PC-3 (cell line): Measurements from ENCODE around the gene HHAT. TPM values are rescaled to one million over a fixed set of nuclear protein-coding genes. Genes with fewer than 3 reads are reported as not detected.

Experiments
- ATAC-seq: fragments of 200-7000 bp; cut with Tn5 transposase; 2 replicates; pipeline ENCODE4 v1.9.1; 2020; ENCODE audit warnings: mild to moderate bottlenecking, moderate library complexity
- BruUV-seq: library from RNA; stranded (reverse); fragments of 400-500 nt; replicated peaks from 2 replicates; lab custom pipeline; 2021; lab: Mats Ljungman, UMichigan
- CTCF ChIA-PET: fragments of 300-600 bp; sonication (Branson Sonifier 250); formaldehyde crosslinking; loops from one replicate; lab custom pipeline; 2022; ENCODE audit warnings: antibody characterized with exemption; lab: Charles Lee
- POLR2A ChIA-PET: fragments of 300-600 bp; sonication (Branson Sonifier 250); formaldehyde crosslinking; loops from one replicate; lab custom pipeline; 2022; ENCODE audit warnings: antibody characterized with exemption; ENCODE audit not compliant: unreplicated experiment; lab: Charles Lee
- DNase-seq: peaks from one replicate; pipeline ENCODE4 v3.0.0-alpha.2; 2015
- H2AFZ ChIP-seq: fragments of 300-600 bp; sonication (generic); 2 replicates; pipeline ENCODE4 v1.6.0; 2016; ENCODE audit warnings: antibody characterized with exemption, low read length
- H3F3A ChIP-seq: fragments of 300-600 bp; sonication (generic); one replicate; pipeline ENCODE4 v1.6.0; 2017; ENCODE audit warnings: antibody characterized with exemption, low read length, control low read depth, mild to moderate bottlenecking; ENCODE audit not compliant: unreplicated experiment
- H3K27ac ChIP-seq: fragments of 300-600 bp; sonication (generic); 2 replicates; pipeline ENCODE4 v1.5.1; 2016; ENCODE audit warnings: mild to moderate bottlenecking, low read length
- H3K27me3 ChIP-seq: fragments of 300-600 bp; sonication (generic); 2 replicates; pipeline ENCODE4 v1.6.1; 2016; ENCODE audit warnings: low read length, mixed read lengths
- H3K36me3 ChIP-seq: fragments of 300-600 bp; sonication (generic); 2 replicates; pipeline ENCODE4 v1.6.1; 2016; ENCODE audit warnings: low read depth, mixed run types, low read length, mixed read lengths
- H3K4me1 ChIP-seq: fragments of 300-600 bp; sonication (generic); 2 replicates; pipeline ENCODE4 v1.5.1; 2016; ENCODE audit warnings: low read length; ENCODE audit not compliant: insufficient read depth
- H3K4me2 ChIP-seq: fragments of 300-600 bp; sonication (generic); 2 replicates; pipeline ENCODE4 v1.6.0; 2016; ENCODE audit warnings: low read length
- H3K4me3 ChIP-seq: fragments of 300-600 bp; sonication (generic); 2 replicates; pipeline ENCODE4 v1.5.1; 2016; ENCODE audit warnings: mild to moderate bottlenecking, low read length, mixed read lengths
- H3K79me2 ChIP-seq: fragments of 300-600 bp; sonication (generic); 2 replicates; pipeline ENCODE4 v1.6.1; 2017; ENCODE audit warnings: low read length, mixed read lengths
- H3K9ac ChIP-seq: fragments of 300-600 bp; sonication (generic); 2 replicates; pipeline ENCODE4 v1.6.0; 2016; ENCODE audit warnings: mild to moderate bottlenecking, low read length
- H3K9me2 ChIP-seq: fragments of 300-600 bp; sonication (generic); replicated peaks from 2 replicates; pipeline ENCODE4 v1.6.1; 2016; ENCODE audit warnings: mixed run types, low read length, mixed read lengths
- H3K9me3 ChIP-seq: fragments of 300-600 bp; sonication (generic); 2 replicates; pipeline ENCODE4 v1.6.1; 2016; ENCODE audit warnings: low read length, mixed read lengths
- H4K20me1 ChIP-seq: fragments of 300-600 bp; sonication (generic); 2 replicates; pipeline ENCODE4 v1.6.1; 2016; ENCODE audit warnings: low read length, mixed read lengths
- CTCF ChIP-seq: fragments of 300-600 bp; sonication (generic); conservative IDR thresholded peaks from 2 replicates; pipeline ENCODE4 v1.5.1; 2017; ENCODE audit warnings: antibody characterized with exemption, low read depth, mild to moderate bottlenecking, low read length
- EZH2 ChIP-seq: fragments of 300-600 bp; sonication (generic); IDR thresholded peaks from one replicate; pipeline ENCODE4 v1.6.1; 2017; ENCODE audit warnings: antibody characterized with exemption, mild to moderate bottlenecking, low read length; ENCODE audit not compliant: unreplicated experiment
- EZH2phosphoT487 ChIP-seq: fragments of 300-600 bp; sonication (generic); IDR thresholded peaks from 2 replicates; pipeline ENCODE4 v1.6.1; 2018; ENCODE audit warnings: mild to moderate bottlenecking, antibody characterized with exemption, low read length, borderline replicate concordance
- intact Hi-C: fragments of 100-400 bp; cut with micrococcal nuclease; formaldehyde crosslinking; loops from 2 replicates; pipeline ENCODE4 v1.9.0; 2023
- total RNA-seq: library from RNA; depleted of rRNA; stranded (reverse); fragments of >200 nt; gene quantifications from 2 replicates; pipeline ENCODE4 v1.2.3, GENCODE V29; 2014

The HHAT gene
- total RNA-seq, 1 experiment from 2014 or later = 3.4 TPM

GRCh38 chr1:210674151-210674550 lies 345.4 kb downstream of the HHAT start:
- no peak overlapping the region for H3K9ac ChIP-seq
- no peak overlapping the region for H3K27ac ChIP-seq
- H3F3A ChIP-seq = no peaks in the 10 kb centered on the region
- no peaks in the 10 kb centered on the region for H3K4me1 ChIP-seq
- H3K4me2 ChIP-seq = no peak overlapping the region
- TF ChIP-seq EZH2 (no peak), EZH2phosphoT487 (no peak), CTCF (no peak)
- no peak overlapping the region for H2AFZ ChIP-seq
- no peaks in the 10 kb centered on the region for H3K79me2 ChIP-seq
- H3K9me3 ChIP-seq = no peaks in the 10 kb centered on the region
- ChIA-PET POLR2A (no interaction called here), CTCF (no interaction called here)
- no TSS peak for BruUV-seq
- intact Hi-C loops = no loop called here
- H3K27me3 ChIP-seq = peaks cover 7% of the 10 kb centered on the region; the same call in 1 of the 2 replicates
- H4K20me1 ChIP-seq = no peaks in the 10 kb centered on the region
- no peak overlapping the region for H3K4me3 ChIP-seq
- no peaks in the 10 kb centered on the region for H3K9me2 ChIP-seq
- ATAC-seq (no peak), DNase-seq (no peak)
- no peaks in the 10 kb centered on the region for H3K36me3 ChIP-seq

DNA sequence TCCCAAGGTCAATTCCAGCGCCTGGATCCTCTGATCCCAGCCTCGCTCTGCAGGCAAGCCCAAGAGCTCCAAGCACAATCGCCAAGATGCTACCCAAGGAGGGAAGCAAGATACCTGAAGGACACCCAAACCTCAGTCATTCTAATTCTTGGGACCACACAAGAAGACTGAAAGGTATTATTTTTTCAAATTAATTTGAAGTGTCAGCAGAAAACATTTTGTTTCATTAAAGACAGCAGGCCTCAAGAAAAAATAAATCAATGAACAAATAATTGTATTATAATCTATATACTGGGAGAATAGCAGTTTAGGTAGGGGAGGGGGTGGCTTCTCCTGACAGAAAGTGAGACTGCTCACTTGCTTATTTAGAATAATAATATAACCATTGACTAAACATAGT lies 347.8 kb downstream of the HHAT start:
- Histone ChIP-seq H2AFZ (no peak overlapping the region), H3K79me2 (no peaks in the 10 kb centered on the region), H3K27ac (no peak overlapping the region), H3K4me3 (no peak overlapping the region), H3K4me2 (no peak overlapping the region), H3K9me3 (no peaks in the 10 kb centered on the region), H3K4me1 (no peaks in the 10 kb centered on the region), H3K9me2 (no peaks in the 10 kb centered on the region), H3K27me3 (peaks cover 9% of the 10 kb centered on the region; the same call in 1 of the 2 replicates), H3K36me3 (no peaks in the 10 kb centered on the region), H3F3A (no peaks in the 10 kb centered on the region), H3K9ac (no peak overlapping the region), H4K20me1 (no peaks in the 10 kb centered on the region)
- CTCF ChIA-PET = no interaction called here
- TF ChIP-seq EZH2phosphoT487 (no peak), EZH2 (no peak), CTCF (no peak)
- DNase-seq (no peak), ATAC-seq (no peak)
- no TSS peak for BruUV-seq
- POLR2A ChIA-PET = no interaction called here
- intact Hi-C loops = no loop called here

DNA sequence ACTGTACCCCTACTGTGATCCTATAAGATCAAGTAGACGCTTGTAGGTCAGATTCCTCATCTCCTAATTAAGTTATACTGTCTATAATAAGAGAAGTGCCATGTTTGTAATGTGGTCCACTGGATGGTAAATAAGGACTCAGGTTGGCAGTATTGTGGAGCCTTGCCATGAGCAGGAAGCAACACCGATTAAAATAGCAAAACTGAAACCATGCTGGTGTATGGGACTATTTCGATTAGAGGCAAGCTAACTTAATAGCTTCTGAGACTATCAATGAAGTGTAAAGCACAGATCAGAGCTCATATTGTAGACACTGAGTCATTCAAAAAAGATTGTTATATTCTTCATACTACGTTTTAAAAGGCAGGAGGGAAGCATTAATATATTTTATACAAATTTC lies 348.8 kb downstream of the HHAT start:
- H3F3A ChIP-seq = no peaks in the 10 kb centered on the region
- H3K27me3 ChIP-seq = peaks cover 9% of the 10 kb centered on the region; the same call in 1 of the 2 replicates
- no peaks in the 10 kb centered on the region for H3K79me2 ChIP-seq
- intact Hi-C loops = no loop called here
- ChIA-PET POLR2A (no interaction called here), CTCF (no interaction called here)
- no peak for TF ChIP-seq CTCF
- TF ChIP-seq EZH2 = no peak
- TF ChIP-seq EZH2phosphoT487 = no peak
- no TSS peak for BruUV-seq
- H4K20me1 ChIP-seq = no peaks in the 10 kb centered on the region
- no peaks in the 10 kb centered on the region for H3K4me1 ChIP-seq
- H3K9me2 ChIP-seq = no peaks in the 10 kb centered on the region
- ATAC-seq (no peak), DNase-seq (no peak)
- H3K27ac ChIP-seq = no peak overlapping the region
- no peak overlapping the region for H3K9ac ChIP-seq
- H3K36me3 ChIP-seq = no peaks in the 10 kb centered on the region
- no peak overlapping the region for H2AFZ ChIP-seq
- H3K4me3 ChIP-seq = no peak overlapping the region
- no peak overlapping the region for H3K4me2 ChIP-seq
- H3K9me3 ChIP-seq = no peaks in the 10 kb centered on the region
